Smooth muscle cell (in vitro differentiated cells): Measurements from ENCODE around the gene NHLH1. TPM values are rescaled to one million over a fixed set of nuclear protein-coding genes. Genes with fewer than 3 reads are reported as not detected.

Experiments used
- DNase-seq: peaks from one replicate; lab custom pipeline; 2025; ENCODE audit not compliant: unreplicated experiment; lab: John Stamatoyannopoulos, UW
- H2AFZ ChIP-seq: fragments of 200-600 bp; sonication (generic); 2 replicates; pipeline ENCODE4 v1.6.0; 2016; ENCODE audit warnings: antibody characterized with exemption, low read depth, mild to moderate bottlenecking
- H3F3A ChIP-seq: fragments of 200-600 bp; sonication (generic); 2 replicates; pipeline ENCODE4 v1.6.0; 2017; ENCODE audit warnings: antibody characterized with exemption, low read depth
- H3K27ac ChIP-seq: fragments of 200-600 bp; sonication (generic); 2 replicates; pipeline ENCODE4 v1.5.1; 2016; ENCODE audit warnings: low read depth, mild to moderate bottlenecking
- H3K27me3 ChIP-seq: fragments of 200-600 bp; sonication (generic); 2 replicates; pipeline ENCODE4 v1.6.1; 2016; ENCODE audit warnings: low read depth, mild to moderate bottlenecking
- H3K36me3 ChIP-seq: fragments of 200-600 bp; sonication (generic); 2 replicates; pipeline ENCODE4 v1.5.1; 2016; ENCODE audit warnings: low read depth
- H3K4me1 ChIP-seq: fragments of 200-600 bp; sonication (generic); 2 replicates; pipeline ENCODE4 v1.5.1; 2016; ENCODE audit warnings: low read depth
- H3K4me2 ChIP-seq: fragments of 200-600 bp; sonication (generic); 2 replicates; pipeline ENCODE4 v1.6.0; 2016; ENCODE audit warnings: mild to moderate bottlenecking
- H3K4me3 ChIP-seq: fragments of 200-600 bp; sonication (generic); 2 replicates; pipeline ENCODE4 v1.5.1; 2016; ENCODE audit warnings: mild to moderate bottlenecking
- H3K79me2 ChIP-seq: fragments of 200-600 bp; sonication (generic); 2 replicates; pipeline ENCODE4 v1.6.0; 2016; ENCODE audit warnings: low read depth, mild to moderate bottlenecking
- H3K9ac ChIP-seq: fragments of 200-600 bp; sonication (generic); 2 replicates; pipeline ENCODE4 v1.6.0; 2016; ENCODE audit warnings: low read depth
- H3K9me3 ChIP-seq: fragments of 200-600 bp; sonication (generic); replicated peaks from 2 replicates; pipeline ENCODE4 v1.5.1; 2016; ENCODE audit warnings: low read depth
- H4K20me1 ChIP-seq: fragments of 200-600 bp; sonication (generic); 2 replicates; pipeline ENCODE4 v1.6.0; 2016; ENCODE audit warnings: low read depth
- WGBS: methylation state at CpG from one replicate; pipeline ENCODE4 v1.1.7; 2016; ENCODE audit warnings: low lambda C conversion rate; 5-methylcytosine and 5-hydroxymethylcytosine counted together
- polyA plus RNA-seq: library from polyadenylated mRNA; unstranded; fragments of >200 nt; fragmentation: Nextera tagmentation; extraction: Ambion mirVana; gene quantifications from 2 replicates; pipeline ENCODE4 v1.2.1, GENCODE V29; 2016
- total RNA-seq: library from RNA; depleted of rRNA; stranded (reverse); fragments of >200 nt; gene quantifications from 2 replicates; pipeline ENCODE4 v1.2.3, GENCODE V29; 2014
- TF ChIP-seq, protein P1 (sequence below): fragments of 200-600 bp; sonication (generic); IDR thresholded peaks from 2 replicates; pipeline ENCODE4 v1.5.1; 2017; ENCODE audit warnings: borderline replicate concordance, mild to moderate bottlenecking, antibody characterized with exemption; ENCODE audit not compliant: insufficient read depth, poor library complexity, severe bottlenecking

The NHLH1 gene
- total and polyA plus RNA-seq, 2 experiments from 2014 or later = 0.27 TPM; not detected in 1

DNA sequence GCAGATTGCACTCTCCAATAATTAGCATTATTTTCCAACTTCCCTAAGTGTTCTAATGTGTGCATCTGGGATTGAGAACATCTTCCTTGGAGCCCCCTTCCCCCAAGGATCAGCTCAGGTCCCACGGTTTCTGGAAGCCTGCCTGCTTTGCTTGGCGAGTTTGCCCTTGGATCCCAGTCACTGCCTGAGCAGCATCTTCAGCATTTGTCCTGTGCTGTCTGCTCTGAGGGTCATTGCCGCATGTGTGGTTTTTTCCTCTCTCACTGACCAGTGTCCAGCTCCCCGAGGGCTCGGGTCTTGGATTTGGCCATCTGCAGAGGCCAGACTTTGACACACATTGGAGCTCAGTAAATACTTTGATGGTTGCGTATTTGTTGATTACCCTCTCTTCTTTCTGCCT lies 51.6 kb downstream of the NHLH1 start:
- H4K20me1 ChIP-seq = peaks cover 13% of the 10 kb centered on the region
- H3K9ac ChIP-seq = no peak overlapping the region
- H2AFZ ChIP-seq = no peak overlapping the region
- H3K36me3 ChIP-seq = no peaks in the 10 kb centered on the region
- WGBS = 94% methylated on average over 6 of the region's 6 CpGs
- H3K27ac ChIP-seq = no peak overlapping the region
- no peaks in the 10 kb centered on the region for H3F3A ChIP-seq
- no peak for DNase-seq
- H3K79me2 ChIP-seq = no peaks in the 10 kb centered on the region
- TF ChIP-seq, protein P1, sequence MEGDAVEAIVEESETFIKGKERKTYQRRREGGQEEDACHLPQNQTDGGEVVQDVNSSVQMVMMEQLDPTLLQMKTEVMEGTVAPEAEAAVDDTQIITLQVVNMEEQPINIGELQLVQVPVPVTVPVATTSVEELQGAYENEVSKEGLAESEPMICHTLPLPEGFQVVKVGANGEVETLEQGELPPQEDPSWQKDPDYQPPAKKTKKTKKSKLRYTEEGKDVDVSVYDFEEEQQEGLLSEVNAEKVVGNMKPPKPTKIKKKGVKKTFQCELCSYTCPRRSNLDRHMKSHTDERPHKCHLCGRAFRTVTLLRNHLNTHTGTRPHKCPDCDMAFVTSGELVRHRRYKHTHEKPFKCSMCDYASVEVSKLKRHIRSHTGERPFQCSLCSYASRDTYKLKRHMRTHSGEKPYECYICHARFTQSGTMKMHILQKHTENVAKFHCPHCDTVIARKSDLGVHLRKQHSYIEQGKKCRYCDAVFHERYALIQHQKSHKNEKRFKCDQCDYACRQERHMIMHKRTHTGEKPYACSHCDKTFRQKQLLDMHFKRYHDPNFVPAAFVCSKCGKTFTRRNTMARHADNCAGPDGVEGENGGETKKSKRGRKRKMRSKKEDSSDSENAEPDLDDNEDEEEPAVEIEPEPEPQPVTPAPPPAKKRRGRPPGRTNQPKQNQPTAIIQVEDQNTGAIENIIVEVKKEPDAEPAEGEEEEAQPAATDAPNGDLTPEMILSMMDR = no peak
- H3K4me1 ChIP-seq = no peaks in the 10 kb centered on the region
- H3K27me3 ChIP-seq = no peaks in the 10 kb centered on the region
- H3K4me3 ChIP-seq = no peak overlapping the region
- no peaks in the 10 kb centered on the region for H3K9me3 ChIP-seq
- H3K4me2 ChIP-seq = no peak overlapping the region

DNA sequence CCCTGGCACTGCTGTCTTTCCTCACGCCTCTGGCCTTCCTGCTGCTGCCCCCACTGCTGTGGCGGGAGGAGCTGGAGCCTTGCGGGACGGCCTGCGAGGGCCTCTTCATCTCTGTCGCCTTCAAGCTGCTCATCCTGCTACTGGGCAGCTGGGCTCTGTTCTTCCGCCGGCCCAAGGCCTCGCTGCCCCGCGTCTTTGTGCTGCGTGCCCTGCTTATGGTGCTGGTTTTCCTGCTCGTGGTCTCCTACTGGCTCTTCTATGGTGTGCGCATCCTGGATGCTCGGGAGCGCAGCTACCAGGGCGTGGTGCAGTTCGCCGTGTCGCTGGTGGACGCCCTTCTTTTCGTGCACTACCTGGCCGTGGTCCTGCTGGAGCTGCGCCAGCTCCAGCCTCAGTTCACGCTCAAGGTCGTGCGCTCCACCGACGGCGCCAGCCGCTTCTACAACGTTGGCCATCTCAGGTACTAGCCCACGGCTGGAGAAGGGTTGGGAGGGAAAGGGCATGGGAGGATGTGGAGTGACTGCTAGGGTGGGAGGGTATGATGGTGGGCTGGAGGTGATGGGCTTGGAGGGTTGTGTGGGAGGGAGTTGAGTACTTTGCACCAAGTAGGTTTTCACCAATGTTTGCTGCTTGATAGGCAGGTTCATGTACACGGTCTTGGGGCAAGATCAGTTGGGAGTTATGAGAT lies 52.4 kb downstream of the NHLH1 start:
- Histone ChIP-seq H3K27me3 (no peaks in the 10 kb centered on the region), H4K20me1 (peaks cover 11% of the 10 kb centered on the region), H3K27ac (no peak overlapping the region), H3K9ac (no peak overlapping the region), H2AFZ (no peak overlapping the region), H3K4me1 (no peaks in the 10 kb centered on the region), H3K4me3 (no peak overlapping the region), H3K36me3 (no peaks in the 10 kb centered on the region), H3K79me2 (no peaks in the 10 kb centered on the region), H3K4me2 (no peak overlapping the region), H3K9me3 (no peaks in the 10 kb centered on the region), H3F3A (no peaks in the 10 kb centered on the region)
- TF ChIP-seq, protein P1 = no peak
- WGBS = 97% methylated on average over 34 of the region's 34 CpGs
- no peak for DNase-seq

DNA sequence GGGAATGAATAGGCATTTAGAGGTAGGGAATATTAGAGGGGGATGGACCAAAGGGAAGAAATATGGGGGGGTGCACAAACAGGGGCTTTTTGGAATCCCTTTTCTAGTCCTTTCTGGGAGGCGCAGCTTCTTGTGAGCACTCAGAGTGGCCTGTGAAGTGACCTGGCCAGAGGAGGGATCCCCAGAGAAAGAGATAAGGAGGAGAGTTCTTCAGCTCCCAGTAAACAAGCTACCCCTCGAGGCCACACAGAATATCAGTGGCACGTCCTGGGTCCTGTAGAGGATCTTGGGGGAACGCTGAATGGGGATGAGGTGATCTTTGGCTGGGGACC lies 52.9 kb downstream of the NHLH1 start:
- H3F3A ChIP-seq = no peaks in the 10 kb centered on the region
- H4K20me1 ChIP-seq = peaks cover 11% of the 10 kb centered on the region
- H3K9ac ChIP-seq = no peak overlapping the region
- H3K36me3 ChIP-seq = no peaks in the 10 kb centered on the region
- no peaks in the 10 kb centered on the region for H3K79me2 ChIP-seq
- no peak overlapping the region for H3K4me2 ChIP-seq
- H3K4me3 ChIP-seq = no peak overlapping the region
- no peaks in the 10 kb centered on the region for H3K9me3 ChIP-seq
- H3K27me3 ChIP-seq = no peaks in the 10 kb centered on the region
- TF ChIP-seq, protein P1 = no peak
- H3K27ac ChIP-seq = no peak overlapping the region
- WGBS = 93% methylated on average over 4 of the region's 4 CpGs
- no peak for DNase-seq
- H2AFZ ChIP-seq = no peak overlapping the region
- no peaks in the 10 kb centered on the region for H3K4me1 ChIP-seq
